ENCODE measurements around the gene MAK. TPM values are rescaled to one million over a fixed set of nuclear protein-coding genes. Genes with fewer than 3 reads are reported as not detected.
"Not testable (repeated sequence)": the region's sequence is repeated elsewhere in the genome, so short reads cannot be mapped to it uniquely, and the experiment has no call there.

The MAK gene
- total RNA-seq, 2 donors from 2014 or later, result 0.18 to 0.35 TPM

GRCh38 chr6:10756085-10756484 is 82.3 kb downstream of the MAK start:
- H3K4me1 ChIP-seq (ENCODE audit: control insufficient read depth, insufficient read depth, low read length), result peaks cover 8% of the 10 kb centered on the region
- no peak overlapping the region for H3K4me3 ChIP-seq (ENCODE audit: low read length)
- 81% methylated on average over 1 of the region's 1 CpG; no CpG with 5 or more reads in 1 of the 2 experiments for WGBS, 2 experiments (ENCODE audit: insufficient coverage in 1 of 2, insufficient read length in 1 of 2)
- H3K27ac ChIP-seq (ENCODE audit: low read depth, low read length), result no peak overlapping the region
- Mint-ChIP-seq H3K4me3 (no peak overlapping the region), H3K27ac (no peak overlapping the region), H3K27me3 (ENCODE audit: insufficient read depth) (no peaks in the 10 kb centered on the region), H3K36me3 (ENCODE audit: low read depth) (peaks cover 91% of the 10 kb centered on the region), H3K9me3 (no peaks in the 10 kb centered on the region), H3K4me1 (peaks cover 19% of the 10 kb centered on the region)
- H3K27me3 ChIP-seq (ENCODE audit: control insufficient read depth, insufficient read depth, low read length, poor library complexity, severe bottlenecking), result no peaks in the 10 kb centered on the region
- DNase-seq, result no peak
- no peaks in the 10 kb centered on the region for H3K9me3 ChIP-seq (ENCODE audit: control insufficient read depth, low read length)
- no peak overlapping the region for H3K9ac ChIP-seq (ENCODE audit: extremely low read depth, low read length, poor library complexity, severe bottlenecking)
- no peak for TF ChIP-seq CTCF (conservative IDR thresholded peaks at IDR 0.05)
- H3K36me3 ChIP-seq (ENCODE audit: control insufficient read depth, insufficient read depth, low read length), result peaks cover 84% of the 10 kb centered on the region

GRCh38 chr6:10751757-10752156 is 86.6 kb downstream of the MAK start:
- peak overlapping the region; percentile 95 for H3K4me3 Mint-ChIP-seq
- H3K9me3 ChIP-seq (ENCODE audit: control insufficient read depth, low read length); H3K9ac ChIP-seq (ENCODE audit: extremely low read depth, low read length, poor library complexity, severe bottlenecking); H3K27ac ChIP-seq (ENCODE audit: low read depth, low read length); H3K27me3 ChIP-seq (ENCODE audit: control insufficient read depth, insufficient read depth, low read length, poor library complexity, severe bottlenecking); H3K9me3 Mint-ChIP-seq; DNase-seq; H3K27me3 Mint-ChIP-seq (ENCODE audit: insufficient read depth): not testable (repeated sequence)
- H3K36me3 ChIP-seq (ENCODE audit: control insufficient read depth, insufficient read depth, low read length), result peaks cover 63% of the 10 kb centered on the region
- peaks cover 63% of the 10 kb centered on the region for H3K36me3 Mint-ChIP-seq (ENCODE audit: low read depth)
- H3K4me1 ChIP-seq (ENCODE audit: control insufficient read depth, insufficient read depth, low read length), result peaks cover 18% of the 10 kb centered on the region
- 75 to 94% methylated on average over 1 to 4 of the region's 5 CpGs for WGBS, 2 experiments (ENCODE audit: insufficient coverage in 1 of 2, insufficient read length in 1 of 2)
- H3K4me3 ChIP-seq (ENCODE audit: low read length), result peak overlapping the region; percentile 61
- peak overlapping the region; percentile 97 for H3K27ac Mint-ChIP-seq
- H3K4me1 Mint-ChIP-seq, result peaks cover 52% of the 10 kb centered on the region

GRCh38 chr6:10750568-10750967 is 87.8 kb downstream of the MAK start:
- Mint-ChIP-seq H3K27ac (peak overlapping the region; percentile 97), H3K4me3 (peak overlapping the region; percentile 95), H3K36me3 (ENCODE audit: low read depth) (peaks cover 52% of the 10 kb centered on the region), H3K4me1 (peaks cover 61% of the 10 kb centered on the region)
- not testable (repeated sequence) for H3K27me3 ChIP-seq (ENCODE audit: control insufficient read depth, insufficient read depth, low read length, poor library complexity, severe bottlenecking); H3K9ac ChIP-seq (ENCODE audit: extremely low read depth, low read length, poor library complexity, severe bottlenecking); H3K27me3 Mint-ChIP-seq (ENCODE audit: insufficient read depth); H3K9me3 Mint-ChIP-seq; H3K27ac ChIP-seq (ENCODE audit: low read depth, low read length); H3K9me3 ChIP-seq (ENCODE audit: control insufficient read depth, low read length); DNase-seq
- Histone ChIP-seq H3K4me1 (ENCODE audit: control insufficient read depth, insufficient read depth, low read length) (peaks cover 18% of the 10 kb centered on the region), H3K36me3 (ENCODE audit: control insufficient read depth, insufficient read depth, low read length) (peaks cover 52% of the 10 kb centered on the region), H3K4me3 (ENCODE audit: low read length) (peak overlapping the region; percentile 61)
- WGBS, 2 experiments (ENCODE audit: insufficient coverage in 1 of 2, insufficient read length in 1 of 2), result 56 to 69% methylated on average over 1 to 6 of the region's 6 CpGs

GRCh38 chr6:10749734-10750133 is 88.6 kb downstream of the MAK start:
- Histone ChIP-seq H3K9me3 (ENCODE audit: control insufficient read depth, low read length) (no peaks in the 10 kb centered on the region), H3K4me3 (ENCODE audit: low read length) (peak overlapping the region; percentile 87), H3K9ac (ENCODE audit: extremely low read depth, low read length, poor library complexity, severe bottlenecking) (peak overlapping the region; percentile 93), H3K27me3 (ENCODE audit: control insufficient read depth, insufficient read depth, low read length, poor library complexity, severe bottlenecking) (no peaks in the 10 kb centered on the region), H3K36me3 (ENCODE audit: control insufficient read depth, insufficient read depth, low read length) (peaks cover 44% of the 10 kb centered on the region), H3K4me1 (ENCODE audit: control insufficient read depth, insufficient read depth, low read length) (peaks cover 18% of the 10 kb centered on the region), H3K27ac (ENCODE audit: low read depth, low read length) (peak overlapping the region; percentile 62)
- 71 to 83% methylated on average over 1 to 2 of the region's 2 CpGs for WGBS, 2 experiments (ENCODE audit: insufficient coverage in 1 of 2, insufficient read length in 1 of 2)
- Mint-ChIP-seq H3K4me1 (peaks cover 67% of the 10 kb centered on the region), H3K27ac (peak overlapping the region; percentile 97), H3K36me3 (ENCODE audit: low read depth) (peaks cover 44% of the 10 kb centered on the region), H3K4me3 (peak overlapping the region; percentile 95), H3K9me3 (no peaks in the 10 kb centered on the region), H3K27me3 (ENCODE audit: insufficient read depth) (no peaks in the 10 kb centered on the region)
- no peak for TF ChIP-seq CTCF (conservative IDR thresholded peaks at IDR 0.05)
- no peak for DNase-seq
